Ishikawa (cell line): ENCODE results near the gene IGSF3.

Experiments used
- CEBPB ChIP-seq: IDR thresholded peaks from 2 replicates; pipeline ENCODE4 v1.6.1; 2012
- CREB1 ChIP-seq: IDR thresholded peaks from 2 replicates; pipeline ENCODE4 v1.6.1; 2012; ENCODE audit warnings: low read depth
- EGR1 ChIP-seq: IDR thresholded peaks from 2 replicates; pipeline ENCODE4 v1.6.1; 2012
- RAD21 ChIP-seq: IDR thresholded peaks from 2 replicates; pipeline ENCODE4 v1.6.1; 2012; ENCODE audit warnings: low read depth
- REST ChIP-seq: IDR thresholded peaks from 2 replicates; pipeline ENCODE4 v1.6.1; 2012; ENCODE audit warnings: low read depth, mild to moderate bottlenecking
- TAF1 ChIP-seq: IDR thresholded peaks from 2 replicates; pipeline ENCODE4 v1.6.1; 2012; ENCODE audit warnings: low read depth, mild to moderate bottlenecking
- YY1 ChIP-seq: IDR thresholded peaks from 2 replicates; pipeline ENCODE4 v1.6.1; 2012; ENCODE audit warnings: low read depth
- TF ChIP-seq, protein P1 (sequence below): IDR thresholded peaks from 2 replicates; pipeline ENCODE4 v1.6.1; 2012
- TF ChIP-seq, protein P2 (sequence below): IDR thresholded peaks from 2 replicates; pipeline ENCODE4 v1.6.1; 2012

- TF ChIP-seq TAF1 (no peak), YY1 (no peak), REST (no peak), EGR1 (no peak), CREB1 (no peak), RAD21 (no peak), CEBPB (no peak)
- TF ChIP-seq, protein P1, sequence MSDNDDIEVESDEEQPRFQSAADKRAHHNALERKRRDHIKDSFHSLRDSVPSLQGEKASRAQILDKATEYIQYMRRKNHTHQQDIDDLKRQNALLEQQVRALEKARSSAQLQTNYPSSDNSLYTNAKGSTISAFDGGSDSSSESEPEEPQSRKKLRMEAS: no peak
- TF ChIP-seq, protein P2, sequence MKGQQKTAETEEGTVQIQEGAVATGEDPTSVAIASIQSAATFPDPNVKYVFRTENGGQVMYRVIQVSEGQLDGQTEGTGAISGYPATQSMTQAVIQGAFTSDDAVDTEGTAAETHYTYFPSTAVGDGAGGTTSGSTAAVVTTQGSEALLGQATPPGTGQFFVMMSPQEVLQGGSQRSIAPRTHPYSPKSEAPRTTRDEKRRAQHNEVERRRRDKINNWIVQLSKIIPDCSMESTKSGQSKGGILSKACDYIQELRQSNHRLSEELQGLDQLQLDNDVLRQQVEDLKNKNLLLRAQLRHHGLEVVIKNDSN: no peak
Measured at GRCh38 chr1:116537898-116538297, 129.6 kb downstream of the IGSF3 start.
